Fibroblast of upper back skin (primary cell): ENCODE measurements around the gene ZNF213.
"Not testable (repeated sequence)": the region's sequence is repeated elsewhere in the genome, so short reads cannot be mapped to it uniquely, and the experiment has no call there.

ENCODE experiments used
- DNase-seq: peaks from one replicate; pipeline ENCODE4 v3.0.0-alpha.2; 2013

ZNF213 gene

DNA sequence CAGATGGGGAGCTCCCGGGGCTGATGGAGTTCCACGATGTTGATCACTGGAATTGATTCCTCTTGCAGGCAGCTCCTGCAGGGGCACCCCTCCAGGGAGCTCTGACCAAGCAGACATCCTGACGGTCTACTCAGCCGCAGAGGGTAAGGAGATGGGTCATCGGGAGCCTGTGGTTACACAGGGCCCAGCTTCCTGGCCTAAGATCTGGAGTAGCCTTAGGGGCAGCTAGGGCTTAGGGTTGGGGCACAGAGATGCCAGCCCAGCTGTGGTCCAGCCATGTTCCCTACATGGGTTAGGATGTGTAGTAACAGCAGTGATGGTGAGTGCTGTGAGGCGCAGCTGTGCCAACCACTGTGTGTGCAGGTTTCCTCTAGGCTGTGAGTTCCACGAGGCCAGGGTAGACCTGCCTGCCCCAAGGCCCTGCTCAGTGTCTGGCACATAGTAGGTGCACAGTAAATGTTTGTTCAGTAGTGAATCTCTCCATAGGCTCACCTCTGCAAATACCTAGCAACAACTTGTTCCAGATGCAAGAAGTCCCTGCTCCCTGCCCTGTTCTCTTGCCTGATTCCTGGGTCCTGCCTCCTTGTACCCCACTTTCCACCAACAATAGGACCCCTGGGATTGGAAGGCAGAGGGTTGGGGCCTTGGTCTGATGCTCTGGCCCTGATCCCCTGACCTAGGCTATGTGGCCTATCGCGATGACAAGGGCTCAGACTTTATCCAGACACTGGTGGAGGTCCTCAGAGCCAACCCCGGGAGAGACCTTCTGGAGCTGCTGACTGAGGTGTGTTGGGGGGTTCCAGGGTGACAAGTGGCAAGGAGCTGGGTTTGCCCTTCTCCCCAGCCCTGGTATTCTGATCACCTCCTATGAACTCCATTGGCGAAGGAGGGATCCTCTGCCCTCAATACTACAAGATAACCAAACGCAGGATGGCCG, 13.7 kb downstream of the ZNF213 start:
- DNase-seq, result no peak

DNA sequence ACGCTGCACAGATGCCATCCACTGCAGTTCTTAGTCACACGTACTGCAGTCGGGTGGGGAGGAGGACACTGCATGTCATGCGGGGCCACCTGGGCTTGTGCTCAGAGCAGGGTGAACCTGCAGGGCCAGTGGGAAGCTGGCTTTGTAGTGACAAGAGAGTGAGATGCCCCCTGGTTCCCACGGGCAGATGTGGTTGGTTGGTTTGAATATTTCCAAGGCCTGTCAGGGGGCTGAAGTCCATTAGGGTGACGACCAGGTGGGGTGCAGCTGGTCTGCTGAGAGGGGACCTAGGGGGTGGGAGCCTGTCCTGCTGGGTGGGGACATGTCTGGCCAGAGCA, 14.3 kb downstream of the ZNF213 start:
- no peak for DNase-seq

DNA sequence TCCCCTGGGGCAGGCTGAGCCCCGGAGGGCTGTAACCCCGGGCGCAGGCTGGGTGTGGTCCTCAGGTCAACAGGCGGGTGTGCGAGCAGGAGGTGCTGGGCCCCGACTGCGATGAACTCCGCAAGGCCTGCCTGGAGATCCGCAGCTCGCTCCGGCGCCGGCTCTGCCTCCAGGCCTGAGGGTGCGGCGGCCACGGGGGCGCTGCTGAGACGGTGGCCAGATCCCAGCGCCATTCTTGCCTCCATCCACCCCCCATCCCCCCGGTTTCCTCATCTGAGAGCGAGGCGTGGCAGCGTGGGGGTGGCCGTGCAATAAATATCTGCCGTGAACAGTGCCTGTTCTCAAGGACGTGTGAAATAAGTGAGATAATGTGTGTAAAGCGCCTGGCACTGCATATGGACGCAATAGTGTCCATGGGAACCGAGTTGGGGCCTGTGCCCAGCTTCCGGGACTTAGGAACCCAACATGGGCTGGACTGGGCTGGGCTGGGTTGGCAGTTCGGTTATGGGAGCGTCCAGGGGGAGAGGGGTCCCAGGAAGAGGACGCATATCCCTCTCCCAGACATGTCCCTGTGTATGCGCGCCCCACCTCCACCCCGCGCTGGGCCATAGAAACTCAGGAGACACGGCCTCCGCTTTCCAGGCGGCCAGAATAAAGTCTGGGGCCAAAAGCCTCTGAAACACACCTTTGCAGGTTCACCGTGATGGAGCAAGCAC, 15.0 kb downstream of the ZNF213 start:
- peak; percentile 66 for DNase-seq

DNA sequence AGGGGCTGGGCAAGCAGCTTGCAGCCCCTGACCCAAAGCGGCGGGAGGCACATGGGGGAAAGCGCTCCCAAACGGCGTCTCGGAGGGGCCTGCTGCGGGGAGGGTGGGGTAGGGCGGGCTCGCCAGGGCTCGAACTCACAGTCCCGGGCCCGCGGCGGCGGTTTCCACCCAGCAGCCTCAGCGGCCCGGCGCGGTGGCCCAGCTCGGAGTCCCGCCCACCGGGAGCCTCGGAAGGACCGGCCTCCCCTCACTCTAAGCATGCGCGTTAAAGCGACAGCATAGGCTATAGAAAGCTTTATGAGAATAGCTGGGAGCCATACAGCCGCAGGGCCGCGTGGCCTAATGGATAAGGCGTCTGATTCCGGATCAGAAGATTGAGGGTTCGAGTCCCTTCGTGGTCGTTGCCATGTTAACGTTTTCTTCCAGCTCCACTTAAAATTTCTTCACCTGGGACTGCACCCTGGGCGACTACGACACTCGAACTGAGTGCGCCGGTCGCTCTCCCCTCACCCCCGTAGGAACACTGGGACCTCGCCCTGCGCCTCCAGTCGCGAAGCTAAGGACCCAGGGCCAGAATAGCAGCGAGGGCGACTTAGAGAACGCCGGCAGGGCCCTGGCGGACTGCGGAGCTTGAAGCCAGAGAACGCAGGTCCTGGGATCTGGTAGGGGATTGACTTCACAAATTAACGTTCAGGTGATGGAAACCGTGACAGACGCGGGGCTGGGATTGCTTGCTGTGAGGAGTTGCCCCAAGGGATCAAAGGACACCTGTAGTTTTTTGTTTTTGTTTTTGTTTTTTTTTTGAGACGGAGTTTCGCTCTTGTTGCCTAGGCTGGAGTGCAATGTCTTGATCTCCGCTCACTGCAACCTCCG, 15.8 kb downstream of the ZNF213 start:
- DNase-seq, result peak; percentile 96

DNA sequence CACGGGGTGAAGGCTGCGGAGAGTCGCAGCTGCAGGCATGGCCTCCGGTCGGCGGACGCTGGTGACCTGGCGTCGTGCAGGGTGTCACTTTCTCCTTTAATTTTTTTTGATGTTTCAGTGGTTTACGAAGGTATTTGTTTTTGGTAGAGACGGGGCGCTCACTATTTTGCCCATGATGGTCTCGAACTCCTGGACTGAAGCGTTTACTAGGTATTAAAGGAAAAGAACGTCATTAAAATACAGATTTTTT, 17.1 kb downstream of the ZNF213 start:
- DNase-seq, result no peak

DNA sequence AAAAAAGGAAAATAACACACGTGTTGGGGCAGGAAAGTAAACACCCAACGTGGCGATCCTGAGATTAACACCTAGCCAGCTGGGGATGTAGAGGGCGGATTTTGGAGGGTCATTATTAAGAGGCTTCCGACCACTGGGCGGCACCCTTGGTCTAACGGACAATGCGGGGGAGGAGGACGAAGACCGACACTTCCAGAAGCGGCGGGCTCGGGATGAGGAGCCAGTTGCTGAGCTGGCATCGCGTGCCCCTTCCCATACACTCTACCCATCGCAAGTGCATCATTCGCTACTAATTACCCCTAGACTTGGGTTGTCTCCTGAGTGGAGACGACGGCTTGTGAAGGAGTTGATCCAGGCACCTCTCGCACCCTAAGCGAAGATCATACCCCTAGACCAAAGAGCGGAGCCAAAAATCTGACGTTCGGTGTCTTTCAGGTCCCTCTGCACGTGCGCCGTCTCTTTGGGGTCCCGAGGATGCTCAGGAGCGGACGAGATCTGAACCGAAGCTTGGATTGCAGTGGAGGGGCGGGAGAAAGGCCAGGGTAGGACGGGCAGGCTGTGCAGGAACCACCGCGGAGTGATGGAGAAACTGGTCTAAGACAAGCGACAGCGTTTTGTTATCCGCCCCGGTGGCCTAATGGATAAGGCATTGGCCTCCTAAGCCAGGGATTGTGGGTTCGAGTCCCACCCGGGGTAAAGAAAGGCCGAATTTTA, 17.6 kb downstream of the ZNF213 start:
- DNase-seq, result peak; percentile 95

DNA sequence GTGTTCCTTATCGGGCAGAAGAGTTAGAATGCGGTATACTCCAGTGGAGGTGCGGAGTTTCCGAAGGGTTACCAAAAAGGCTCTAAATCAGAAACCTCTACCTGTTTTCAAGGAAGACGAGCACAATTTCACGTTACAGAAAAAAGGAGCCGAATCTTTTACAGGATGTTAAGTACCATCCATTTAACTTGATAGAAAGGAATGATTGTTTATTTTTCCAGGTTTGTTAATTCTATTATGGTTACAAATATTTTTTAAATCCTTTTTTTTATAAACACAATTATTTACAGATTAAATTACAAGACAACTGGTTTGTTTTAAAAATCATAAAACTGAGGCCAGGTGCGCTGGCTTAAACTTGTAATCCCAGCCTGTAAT, 18.2 kb downstream of the ZNF213 start:
- DNase-seq, result no peak

DNA sequence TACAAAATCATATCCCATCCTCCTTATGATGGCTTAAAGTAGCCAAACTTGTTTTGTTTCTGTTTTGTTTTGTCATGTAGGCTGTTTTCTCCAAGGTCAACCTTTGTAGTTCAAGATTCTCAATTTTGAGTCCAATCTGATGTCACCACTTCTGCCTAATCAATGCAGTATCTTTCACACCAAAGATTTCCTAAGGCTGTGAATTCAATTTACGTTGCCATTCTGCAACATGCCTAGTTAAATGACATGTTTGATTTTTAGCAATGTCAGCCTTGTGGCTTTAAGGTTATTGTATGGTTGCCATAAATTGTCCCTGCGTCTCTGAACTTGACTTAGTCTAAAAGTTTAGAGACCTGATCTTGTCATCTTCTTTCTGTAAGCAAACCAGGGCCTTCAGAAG, 20.4 kb downstream of the ZNF213 start:
- no peak for DNase-seq

DNA sequence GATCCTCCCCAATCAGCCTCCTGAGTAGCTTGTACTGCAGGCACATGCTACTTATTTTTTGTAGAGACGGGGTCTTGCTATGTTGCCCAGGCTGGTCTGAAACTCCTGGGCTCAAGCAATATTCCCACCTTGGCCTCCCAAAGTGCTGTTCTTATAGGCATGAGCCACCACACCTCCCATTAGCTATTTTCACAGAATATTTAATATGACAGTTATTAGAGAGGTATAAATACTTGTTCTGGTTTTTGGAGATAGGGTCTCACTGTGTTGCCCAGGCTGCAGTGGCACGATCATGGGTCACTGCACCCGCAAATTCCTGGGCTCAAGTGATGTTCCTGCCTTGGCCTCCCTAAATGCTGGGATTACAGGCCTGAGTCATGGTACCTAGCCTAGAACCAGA, 21.1 kb downstream of the ZNF213 start:
- no peak for DNase-seq

DNA sequence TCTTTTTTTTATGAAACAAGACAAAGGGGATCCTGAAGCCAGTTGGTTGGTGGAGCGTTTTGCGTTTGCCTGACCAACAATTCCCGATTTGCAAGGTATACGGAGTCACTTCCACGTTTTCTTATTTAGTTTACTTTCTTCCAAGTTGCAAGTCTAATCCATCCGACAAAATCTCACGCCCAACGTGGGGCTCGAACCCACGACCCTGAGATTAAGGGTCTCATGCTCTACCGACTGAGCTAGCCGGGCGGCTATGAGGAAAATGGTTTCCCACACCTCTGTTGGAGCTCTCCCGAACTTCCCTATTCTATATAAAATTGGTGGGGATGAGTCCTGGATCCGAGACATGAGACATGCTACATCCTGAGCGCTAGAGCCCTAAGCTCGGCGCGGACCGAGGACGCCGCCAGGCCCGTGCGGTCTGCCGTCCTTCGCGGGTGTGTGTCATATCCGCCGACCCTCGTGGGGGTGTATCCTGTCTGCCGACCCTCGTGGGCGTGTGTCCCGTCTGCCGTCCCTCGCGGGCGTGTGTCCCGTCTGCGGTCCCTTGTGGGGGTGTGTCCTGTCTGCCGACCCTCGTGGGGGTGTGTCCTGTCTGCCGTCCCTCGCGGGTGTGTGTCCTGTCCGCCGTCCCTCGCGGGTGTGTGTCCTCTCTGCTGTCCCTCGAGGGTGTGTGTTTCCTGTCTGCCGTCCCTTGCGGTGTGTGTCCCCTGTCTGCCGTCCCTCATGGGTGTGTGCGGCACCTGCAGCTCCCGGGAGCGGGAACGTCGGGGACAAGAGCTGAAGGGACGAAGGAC, 22.6 kb downstream of the ZNF213 start:
- DNase-seq, result peak; percentile 98

DNA sequence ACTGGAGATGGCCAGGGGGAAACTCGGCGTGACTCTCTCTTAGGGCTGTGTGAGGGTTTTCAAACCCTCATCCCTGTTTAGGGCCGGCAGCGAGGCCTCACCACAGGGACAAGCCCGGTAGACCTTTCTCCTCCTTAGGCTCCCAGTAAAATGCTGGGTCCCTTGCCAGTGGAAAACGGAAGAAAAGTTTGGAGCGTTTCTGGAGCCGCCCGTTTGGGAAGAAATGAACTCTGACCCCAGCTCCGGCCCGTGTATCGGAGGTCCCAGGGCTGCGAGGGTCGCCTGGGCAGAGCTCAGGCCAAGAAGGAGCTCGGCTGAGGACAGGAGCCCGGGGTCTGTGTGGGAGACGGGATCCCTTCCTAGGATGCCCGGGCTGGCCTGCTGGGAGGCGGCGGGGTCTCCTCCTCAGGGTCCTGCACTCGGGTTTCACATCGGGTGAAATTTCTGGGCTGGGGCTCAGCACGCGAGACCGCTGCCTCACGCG, 23.2 kb downstream of the ZNF213 start:
- no peak for DNase-seq

DNA sequence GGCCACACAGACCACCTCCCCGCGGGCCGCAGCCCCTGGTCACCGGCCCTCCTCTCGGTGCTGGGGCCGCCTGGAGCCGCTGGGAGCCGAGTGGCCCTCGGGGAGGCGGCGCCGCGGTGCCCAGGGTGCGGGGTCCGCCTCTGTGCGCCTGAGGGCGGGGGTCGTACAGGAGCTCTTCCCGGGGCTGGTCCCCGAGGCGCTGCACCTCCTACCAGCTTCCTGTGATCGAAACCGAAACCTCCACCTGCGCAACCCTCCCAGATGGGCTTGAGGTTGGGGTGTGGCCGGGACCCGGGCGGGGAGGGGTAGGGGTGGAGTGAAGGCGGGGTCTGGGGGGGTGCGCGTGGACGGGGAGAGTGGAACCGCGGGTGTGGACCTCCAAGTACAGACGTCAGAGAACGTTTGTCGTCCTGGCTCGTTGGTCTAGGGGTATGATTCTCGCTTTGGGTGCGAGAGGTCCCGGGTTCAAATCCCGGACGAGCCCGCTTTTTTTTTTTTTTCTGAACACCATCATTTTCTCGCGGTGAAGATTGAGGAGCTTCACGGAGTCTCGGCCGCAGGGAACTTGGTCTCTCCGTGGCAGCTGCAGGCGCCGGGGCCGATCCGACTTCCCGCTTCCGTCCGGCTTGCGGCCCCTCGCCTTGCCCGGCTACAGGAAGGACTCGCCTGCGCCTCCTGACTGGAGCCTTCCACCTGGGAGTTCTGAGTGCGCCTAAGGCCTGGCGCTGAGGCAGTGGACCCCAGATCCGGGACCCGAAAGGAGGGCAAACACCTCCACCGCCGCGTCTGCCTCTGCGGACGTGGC, 23.9 kb downstream of the ZNF213 start:
- peak; percentile 83 for DNase-seq

DNA sequence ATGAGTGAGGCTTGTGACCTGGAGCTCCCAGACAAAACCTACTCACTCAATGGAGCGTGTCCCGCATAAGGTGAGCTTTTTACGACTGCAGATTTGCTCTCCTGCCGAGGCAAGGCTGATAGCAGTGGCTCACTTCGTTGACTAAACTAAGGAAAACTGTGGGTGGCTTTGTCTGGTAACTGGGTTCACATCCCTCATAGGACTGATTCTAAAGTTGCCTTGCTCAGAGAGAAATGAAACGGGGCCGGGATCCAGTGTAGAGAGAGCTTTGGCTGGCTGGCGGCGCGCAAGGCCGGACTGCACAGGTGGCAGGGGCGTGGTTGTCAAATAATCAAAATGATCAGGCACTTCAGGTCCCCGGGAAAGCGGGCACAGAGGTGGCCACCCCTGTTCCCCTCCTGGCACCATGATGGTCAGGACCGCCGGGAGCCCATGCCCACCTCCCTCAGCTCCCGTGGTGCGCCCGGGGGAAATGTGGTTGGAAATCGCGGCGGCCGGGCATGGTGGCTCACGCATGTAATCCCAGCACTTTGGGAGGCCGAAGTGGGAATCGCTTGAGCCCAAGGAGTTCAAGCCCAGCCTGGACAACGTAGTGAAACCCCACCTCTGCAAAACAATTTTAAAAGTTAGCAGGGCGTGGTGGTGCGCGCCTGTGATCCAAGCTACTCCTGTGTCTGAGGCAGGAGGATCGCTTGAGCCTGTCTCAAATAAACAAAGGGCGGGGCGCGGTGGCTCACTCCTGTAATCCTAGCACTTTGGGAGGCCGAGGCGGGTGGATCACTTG, 26.6 kb downstream of the ZNF213 start:
- DNase-seq, result no peak

DNA sequence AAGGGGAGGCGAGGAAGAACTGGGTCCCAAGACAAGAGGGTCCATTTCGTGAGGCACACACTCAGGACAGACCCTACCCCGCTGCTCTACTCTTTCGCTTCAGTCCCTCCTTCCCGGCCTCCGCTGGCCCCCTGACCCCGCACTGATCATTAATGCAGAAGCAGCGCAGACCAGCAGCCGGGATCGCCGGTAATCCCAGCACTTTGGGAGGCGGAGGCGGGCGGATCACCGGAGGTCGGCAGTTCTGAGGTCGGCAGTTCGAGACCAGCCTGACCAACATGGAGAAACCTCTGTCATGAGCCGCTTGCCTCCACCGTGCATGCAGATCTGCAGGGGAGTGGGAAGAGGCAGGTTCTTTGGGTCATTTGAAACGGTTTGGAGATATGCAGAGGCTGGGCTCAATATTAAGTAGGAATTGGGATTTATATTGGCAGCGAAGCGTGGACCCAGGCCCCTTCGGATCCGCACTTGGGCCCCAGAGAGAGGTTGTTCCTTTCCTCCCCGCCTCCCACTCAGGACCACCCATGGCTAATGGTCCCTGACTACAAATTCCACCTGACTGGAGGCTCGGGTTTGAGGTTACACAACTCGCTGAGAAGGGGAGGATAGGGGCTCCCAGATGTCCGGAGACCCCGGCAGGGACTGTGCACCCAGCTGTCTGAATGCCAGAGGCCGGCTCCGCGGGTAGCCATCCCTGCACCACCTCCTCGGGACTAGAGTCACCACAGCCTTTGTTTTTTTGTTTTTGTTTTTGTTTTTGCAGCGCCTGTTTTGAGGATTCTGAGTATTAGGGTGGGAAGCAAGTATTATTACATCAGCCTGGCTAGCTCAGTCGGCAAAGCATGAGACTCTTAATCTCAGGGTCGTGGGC, 29.5 kb downstream of the ZNF213 start:
- no peak for DNase-seq

DNA sequence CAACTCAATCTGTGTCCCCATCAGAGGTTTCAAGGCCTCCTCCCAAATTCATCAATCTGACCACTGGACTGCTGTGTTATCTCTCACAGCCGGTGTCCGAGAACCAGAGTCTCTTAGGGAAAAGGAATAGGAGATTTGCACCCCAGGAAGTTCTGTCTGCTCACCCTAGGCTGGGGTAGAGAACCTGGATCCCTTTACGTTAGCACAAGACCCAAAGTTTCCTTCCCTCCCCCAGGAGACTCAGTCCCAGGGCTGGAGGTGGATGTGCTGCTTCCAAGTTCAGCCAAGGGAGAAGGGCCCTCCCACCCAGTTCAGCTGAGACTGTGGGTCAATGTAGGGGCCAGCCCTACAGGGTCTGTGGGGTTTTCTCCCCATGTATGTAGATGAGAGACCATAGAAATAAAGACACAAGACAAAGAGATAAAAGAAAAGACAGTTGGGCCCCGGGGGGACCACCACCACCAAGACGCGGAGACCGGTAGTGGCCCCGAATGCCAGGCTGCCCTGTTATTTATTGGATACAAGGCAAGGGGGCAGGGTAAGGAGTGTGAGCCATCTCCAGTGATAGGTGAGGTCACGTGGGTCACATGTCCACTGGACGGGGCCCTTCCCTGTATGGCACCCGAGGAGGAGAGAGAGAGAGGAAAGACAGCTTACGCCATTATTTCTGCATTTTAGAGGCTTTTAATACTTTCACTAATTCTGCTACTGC, 30.4 kb downstream of the ZNF213 start:
- no peak for DNase-seq

DNA sequence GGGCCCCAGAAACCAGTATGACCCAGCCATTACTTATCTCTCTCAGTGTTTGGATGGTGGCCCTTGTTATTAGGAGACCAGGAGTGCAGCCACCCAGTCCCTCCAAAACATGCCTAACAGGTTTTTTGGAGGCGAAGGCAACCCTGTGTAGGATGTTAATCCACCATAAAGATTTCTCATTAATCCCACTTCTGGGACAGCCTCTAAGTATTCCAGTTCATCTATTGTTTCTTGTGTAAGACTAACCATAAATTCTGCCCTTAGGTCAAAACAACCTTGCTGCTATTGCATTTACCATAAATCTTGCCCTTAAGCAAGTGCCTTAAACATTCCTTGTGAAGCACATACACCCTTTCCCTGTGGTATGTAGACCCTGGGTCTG, 31.7 kb downstream of the ZNF213 start:
- no peak for DNase-seq

DNA sequence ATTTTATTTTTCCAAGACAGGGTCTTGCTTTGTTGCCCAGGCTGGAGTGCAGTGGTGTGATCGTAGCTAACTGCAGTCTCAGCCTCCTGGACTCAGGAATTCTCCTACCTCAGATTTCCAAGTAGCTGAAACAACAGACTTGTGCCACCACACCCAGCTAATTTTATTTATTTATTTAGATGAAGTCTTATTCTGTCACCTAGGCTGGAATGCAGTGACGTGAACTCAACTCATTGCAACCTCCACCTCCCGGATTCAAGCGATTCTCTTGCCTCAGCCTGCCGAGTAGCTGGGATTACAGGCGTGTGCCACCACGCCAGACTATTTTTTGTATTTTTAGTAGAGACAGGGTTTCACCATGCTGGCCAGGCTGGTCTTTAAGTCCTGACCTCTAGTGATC, 33.9 kb downstream of the ZNF213 start:
- not testable (repeated sequence) for DNase-seq

DNA sequence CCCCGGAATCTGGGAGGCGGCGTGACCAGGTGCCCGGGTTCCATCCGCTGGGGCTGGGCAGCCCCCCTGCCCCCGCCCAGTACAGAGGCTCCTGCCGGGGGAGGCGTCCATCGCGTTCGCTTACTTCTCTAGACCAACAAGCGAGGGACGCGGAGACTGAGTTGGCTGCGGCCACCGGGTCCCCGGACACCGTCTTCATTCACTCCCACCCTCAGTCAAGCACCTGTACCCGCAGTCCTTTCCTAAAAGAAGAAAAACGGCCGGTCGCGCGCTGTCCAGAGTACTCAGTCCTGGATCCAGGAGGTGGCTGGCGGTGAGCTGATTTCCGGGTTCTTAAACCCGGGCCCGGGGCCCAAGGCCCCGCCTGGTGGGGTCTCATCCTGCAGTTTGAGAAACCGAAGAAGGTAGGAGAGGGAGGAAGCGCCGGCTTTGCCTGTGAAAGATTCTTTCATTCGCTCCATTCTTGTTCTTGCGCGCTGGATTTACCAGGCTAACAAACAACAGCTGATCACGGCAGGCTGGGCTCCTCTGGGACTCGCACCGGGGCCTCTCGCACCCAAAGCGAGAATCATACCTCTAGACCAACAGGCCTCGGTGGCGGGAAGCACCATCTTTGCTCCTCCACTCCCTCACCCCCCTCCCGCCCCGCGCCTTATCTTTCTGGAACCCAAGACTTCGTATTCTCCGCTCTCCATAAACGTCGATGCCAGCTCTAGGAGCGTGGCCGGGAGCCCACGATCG, 35.8 kb downstream of the ZNF213 start:
- DNase-seq, result no peak
